Thymus (tissue), 11 donors: ENCODE data around the gene DAAM1. TPM values are rescaled to one million over a fixed set of nuclear protein-coding genes. Genes with fewer than 3 reads are reported as not detected.

Source experiments
- DNase-seq, 9 donors: peaks; one replicate each; pipeline ENCODE4 v3.0.0-alpha.2; 2013; ENCODE audit warnings: low spot score in 9 of 9, low read depth in 6 of 9, missing footprints in 1 of 9
- H3K27ac ChIP-seq, 2 donors: one replicate each; pipeline ENCODE4 v1.5.1; 2013; ENCODE audit warnings: control low read depth in 1 of 2, low read depth in 1 of 2, low read length in 1 of 2, mild to moderate bottlenecking in 1 of 2, moderate library complexity in 1 of 2
- H3K27me3 ChIP-seq, 2 donors: one replicate each; pipeline ENCODE4 v1.5.1; 2013; ENCODE audit warnings: low read length in 1 of 2; ENCODE audit not compliant: control insufficient read depth in 2 of 2, insufficient read depth in 1 of 2
- H3K36me3 ChIP-seq, 2 donors: one replicate each; pipeline ENCODE4 v1.5.1; 2013; ENCODE audit warnings: low read length in 1 of 2, mild to moderate bottlenecking in 1 of 2, moderate library complexity in 1 of 2; ENCODE audit not compliant: control insufficient read depth in 2 of 2, insufficient read depth in 2 of 2
- H3K4me1 ChIP-seq, 2 donors: one replicate each; pipeline ENCODE4 v1.5.1; 2013; ENCODE audit warnings: low read length in 2 of 2; ENCODE audit not compliant: control insufficient read depth in 2 of 2, insufficient read depth in 2 of 2
- H3K4me3 ChIP-seq, 2 donors: one replicate each; pipeline ENCODE4 v1.5.1; 2013; ENCODE audit warnings: low read length in 2 of 2, control low read depth in 1 of 2, mild to moderate bottlenecking in 1 of 2
- H3K9me3 ChIP-seq, 2 donors: one replicate each; pipeline ENCODE4 v1.5.1; 2013; ENCODE audit warnings: low read length in 1 of 2, mild to moderate bottlenecking in 1 of 2; ENCODE audit not compliant: control insufficient read depth in 2 of 2, insufficient read depth in 1 of 2
- WGBS: extraction: QIAGEN DNeasy Blood & Tissue Kit; methylation state at CpG from one replicate; pipeline ENCODE4 v1.1.7; 2013; 5-methylcytosine and 5-hydroxymethylcytosine counted together
- polyA plus RNA-seq: library from polyadenylated mRNA; stranded (reverse); fragments of 200-250 nt; gene quantifications from one replicate; pipeline ENCODE4 v1.2.3, GENCODE V29; 2013
- total RNA-seq: library from RNA; stranded (reverse); fragments of 120-200 nt; gene quantifications from one replicate; pipeline ENCODE4 v1.2.4, GENCODE V29; 2013
- donor health status: healthy.

Gene DAAM1
- total and polyA plus RNA-seq, 2 donors, result 8.9 to 11.3 TPM

- no peaks in the 10 kb centered on the region for H3K27me3 ChIP-seq
- peaks cover 3 to 11% of the 10 kb centered on the region in 2 donors for H3K36me3 ChIP-seq
- peaks cover 12 to 24% of the 10 kb centered on the region in 2 donors for H3K4me1 ChIP-seq
- H3K9me3 ChIP-seq, result no peaks in the 10 kb centered on the region
- WGBS, result 84% methylated on average over 1 of the region's 1 CpG
- no peak overlapping the region for H3K4me3 ChIP-seq
- DNase-seq, result no peak
- H3K27ac ChIP-seq, result no peak overlapping the region
These were observed 106.2 kb downstream of the DAAM1 start for GRCh38 chr14:59294662-59294992.

- peaks cover 12 to 27% of the 10 kb centered on the region in 2 donors for H3K4me1 ChIP-seq
- no peaks in the 10 kb centered on the region for H3K27me3 ChIP-seq
- DNase-seq, result no peak
- H3K36me3 ChIP-seq, result peaks cover 3 to 11% of the 10 kb centered on the region in 2 donors
- no peaks in the 10 kb centered on the region for H3K9me3 ChIP-seq
- peak overlapping the region in 1 of 2 donors; percentile 11 for H3K27ac ChIP-seq
- H3K4me3 ChIP-seq, result no peak overlapping the region
These were observed 107.5 kb downstream of the DAAM1 start for GRCh38 chr14:59295951-59296350.

GRCh38 chr14:59296508-59296907, 108.0 kb downstream of the DAAM1 start:
- WGBS, result 75% methylated on average over 2 of the region's 2 CpGs
- peak overlapping the region in 1 of 2 donors; percentile 27 for H3K27ac ChIP-seq
- H3K4me1 ChIP-seq, result peaks cover 14 to 30% of the 10 kb centered on the region in 2 donors
- no peak overlapping the region for H3K4me3 ChIP-seq
- H3K9me3 ChIP-seq, result no peaks in the 10 kb centered on the region
- H3K36me3 ChIP-seq, result peaks cover 3 to 10% of the 10 kb centered on the region in 2 donors
- DNase-seq, result peak in 4 of 9 donors; percentile 27 to 82 (median 56)
- no peaks in the 10 kb centered on the region for H3K27me3 ChIP-seq

GRCh38 chr14:59297071-59297776, 108.8 kb downstream of the DAAM1 start:
- Histone ChIP-seq H3K36me3 (peaks cover 0 to 3% of the 10 kb centered on the region in 2 donors), H3K27me3 (no peaks in the 10 kb centered on the region), H3K9me3 (no peaks in the 10 kb centered on the region), H3K4me1 (peaks cover 19 to 35% of the 10 kb centered on the region in 2 donors), H3K4me3 (no peak overlapping the region), H3K27ac (no peak overlapping the region)
- WGBS, result 41% methylated on average over 5 of the region's 5 CpGs
- DNase-seq, result peak in 3 of 9 donors; percentile 27 to 62 (median 41)

- DNase-seq, result no peak
- no peaks in the 10 kb centered on the region for H3K9me3 ChIP-seq
- no peak overlapping the region for H3K27ac ChIP-seq
- no peaks in the 10 kb centered on the region for H3K27me3 ChIP-seq
- H3K36me3 ChIP-seq, result no peaks in the 10 kb centered on the region
- WGBS, result 96% methylated on average over 1 of the region's 1 CpG
- peaks cover 24 to 40% of the 10 kb centered on the region in 2 donors for H3K4me1 ChIP-seq
- H3K4me3 ChIP-seq, result no peak overlapping the region
These were observed 111.3 kb downstream of the DAAM1 start for GRCh38 chr14:59299731-59300130.

GRCh38 chr14:59301354-59301753, 112.9 kb downstream of the DAAM1 start:
- WGBS, result 21% methylated on average over 6 of the region's 6 CpGs
- DNase-seq, result peak; percentile 45 to 92 (median 73)

GRCh38 chr14:59302313-59302712, 113.8 kb downstream of the DAAM1 start:
- H3K27me3 ChIP-seq, result no peaks in the 10 kb centered on the region
- no peak overlapping the region for H3K27ac ChIP-seq
- H3K4me3 ChIP-seq, result no peak overlapping the region
- no peaks in the 10 kb centered on the region for H3K9me3 ChIP-seq
- H3K36me3 ChIP-seq, result no peaks in the 10 kb centered on the region
- no peak for DNase-seq
- H3K4me1 ChIP-seq, result peaks cover 16 to 26% of the 10 kb centered on the region in 2 donors
- WGBS, result 99% methylated on average over 2 of the region's 2 CpGs

More at GRCh38 chr14:59301354-59301753, 112.9 kb downstream of the DAAM1 start:
- no peak overlapping the region for H3K4me3 ChIP-seq
- peaks cover 24 to 35% of the 10 kb centered on the region in 2 donors for H3K4me1 ChIP-seq
- no peaks in the 10 kb centered on the region for H3K27me3 ChIP-seq
- no peaks in the 10 kb centered on the region for H3K36me3 ChIP-seq
- H3K27ac ChIP-seq, result peak overlapping the region in 1 of 2 donors; percentile 84
- no peaks in the 10 kb centered on the region for H3K9me3 ChIP-seq

GRCh38 chr14:59303216-59303615, 114.7 kb downstream of the DAAM1 start:
- Histone ChIP-seq H3K4me3 (no peak overlapping the region), H3K36me3 (no peaks in the 10 kb centered on the region), H3K4me1 (peaks cover 15 to 24% of the 10 kb centered on the region in 2 donors), H3K27me3 (no peaks in the 10 kb centered on the region), H3K9me3 (no peaks in the 10 kb centered on the region), H3K27ac (no peak overlapping the region)
- no peak for DNase-seq
- 97% methylated on average over 2 of the region's 2 CpGs for WGBS

- Histone ChIP-seq H3K27me3 (no peaks in the 10 kb centered on the region), H3K4me1 (peaks cover 15 to 19% of the 10 kb centered on the region in 2 donors), H3K9me3 (no peaks in the 10 kb centered on the region), H3K4me3 (no peak overlapping the region), H3K36me3 (no peaks in the 10 kb centered on the region), H3K27ac (no peak overlapping the region)
- DNase-seq, result peak in 2 of 9 donors; percentile 18 to 59
These were observed 116.8 kb downstream of the DAAM1 start for GRCh38 chr14:59305231-59305630.
